Ishikawa (cell line): Measurements from ENCODE around the gene STX4.

Source experiments
- CEBPB ChIP-seq: IDR thresholded peaks from 2 replicates; pipeline ENCODE4 v1.6.1; 2012
- CREB1 ChIP-seq: IDR thresholded peaks from 2 replicates; pipeline ENCODE4 v1.6.1; 2012; ENCODE audit warnings: low read depth
- EP300 ChIP-seq: IDR thresholded peaks from 2 replicates; pipeline ENCODE4 v1.6.1; 2012; ENCODE audit warnings: borderline replicate concordance
- RAD21 ChIP-seq: IDR thresholded peaks from 2 replicates; pipeline ENCODE4 v1.6.1; 2012; ENCODE audit warnings: low read depth
- REST ChIP-seq: IDR thresholded peaks from 2 replicates; pipeline ENCODE4 v1.6.1; 2012; ENCODE audit warnings: low read depth, mild to moderate bottlenecking
- TAF1 ChIP-seq: IDR thresholded peaks from 2 replicates; pipeline ENCODE4 v1.6.1; 2012; ENCODE audit warnings: low read depth, mild to moderate bottlenecking

DNA sequence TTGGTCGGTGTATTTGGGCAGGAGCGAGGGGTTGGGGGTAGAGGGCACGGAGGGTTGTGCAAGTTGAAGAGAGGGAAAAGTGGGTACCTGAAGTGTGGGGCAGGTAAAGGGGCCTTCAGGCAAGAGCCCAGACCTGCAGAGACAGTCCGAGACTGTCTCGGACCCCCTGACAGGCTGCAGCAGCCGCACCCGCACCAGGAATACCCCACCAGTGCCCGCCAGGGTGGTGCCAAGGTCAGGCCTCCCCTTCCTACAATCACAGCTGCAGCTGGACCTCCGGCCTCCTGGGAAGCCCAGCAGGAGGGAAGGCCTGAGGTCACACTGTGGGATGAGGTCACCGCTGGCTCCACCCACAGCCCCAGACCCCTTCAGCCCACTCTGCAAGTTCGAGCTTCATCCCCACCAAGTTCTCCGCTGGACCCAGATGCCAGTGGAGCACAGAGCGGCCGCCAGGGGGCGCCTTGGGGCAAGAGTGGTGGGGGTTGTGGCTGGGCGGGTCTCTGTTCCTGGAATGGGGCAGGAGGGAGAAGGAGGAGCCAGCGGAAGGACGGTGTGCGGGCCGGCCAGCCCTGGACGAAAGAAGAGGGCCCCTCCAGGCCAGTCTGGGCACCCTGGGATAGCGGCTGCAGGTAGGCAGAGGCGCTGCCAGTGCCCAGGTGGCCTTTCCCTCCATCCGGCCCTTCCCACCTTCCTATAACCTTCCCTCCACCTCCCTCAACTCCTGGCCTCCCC is 48.5 kb upstream of the STX4 start, which contains the start of gene HSD3B7:
- TF ChIP-seq TAF1, result no peak
- TF ChIP-seq CEBPB, result no peak
- TF ChIP-seq CREB1, result no peak
- TF ChIP-seq RAD21, result peak; percentile 78
- TF ChIP-seq EP300, result no peak
- no peak for TF ChIP-seq REST
